Sigmoid colon (tissue), 4 donors: Measurements from ENCODE around the gene PYDC1.

ENCODE experiments used
- CTCF ChIP-seq, 4 experiments: fragments of 450-650 bp in 3 of 4; fragments of 200-600 bp in 1 of 4; IDR thresholded peaks; one replicate each; pipeline ENCODE4 v1.5.1; 2016 to 2019; ENCODE audit warnings: antibody characterized with exemption in 4 of 4, mild to moderate bottlenecking in 3 of 4, moderate library complexity in 2 of 4
- POLR2A ChIP-seq, 2 donors: fragments of 450-650 bp; IDR thresholded peaks; one replicate each; pipeline ENCODE4 v1.6.1; 2016; ENCODE audit warnings: antibody characterized with exemption in 2 of 2, mild to moderate bottlenecking in 2 of 2, moderate library complexity in 2 of 2
- POLR2AphosphoS5 ChIP-seq, 4 donors: sonication (generic); formaldehyde crosslinking; IDR thresholded peaks; one replicate each; pipeline ENCODE4 v1.6.1; 2017; ENCODE audit warnings: antibody characterized with exemption in 4 of 4

GRCh38 chr16:31224092-31224955 is 7.4 kb upstream of the PYDC1 start:
- TF ChIP-seq CTCF (IDR thresholded peaks at IDR 0.05) (no peak), POLR2A (IDR thresholded peaks at IDR 0.05) (no peak), POLR2AphosphoS5 (IDR thresholded peaks at IDR 0.05) (no peak)
